Esophagus squamous epithelium (tissue), 5 donors: ENCODE data around the gene EIF3F. TPM values are rescaled to one million over a fixed set of nuclear protein-coding genes. Genes with fewer than 3 reads are reported as not detected.
A peak's percentile ranks its signal among the peaks of the same experiment; 100 is the strongest.

Source experiments
- DNase-seq: peaks from one replicate; lab custom pipeline; 2025; lab: John Stamatoyannopoulos, UW
- H3K27ac ChIP-seq, 4 donors: fragments of 200-600 bp; sonication (generic); one replicate each; pipeline ENCODE4 v1.5.1; 2016 to 2019; ENCODE audit warnings: mild to moderate bottlenecking in 1 of 4
- H3K27me3 ChIP-seq, 4 donors: fragments of 200-600 bp; sonication (generic); 1 replicate in 3 of 4; 2 replicates in 1 of 4; pipeline versions ENCODE4 v1.5.1 to v1.6.0; 2017 to 2021; ENCODE audit warnings: antibody characterized with exemption in 1 of 4
- H3K36me3 ChIP-seq, 3 donors: fragments of 200-600 bp; sonication (generic); one replicate each; pipeline ENCODE4 v1.5.1; 2016 to 2019
- H3K4me1 ChIP-seq, 3 donors: fragments of 200-600 bp; sonication (generic); one replicate each; pipeline ENCODE4 v1.5.1; 2017 to 2019
- H3K4me3 ChIP-seq, 4 donors: fragments of 200-600 bp; sonication (generic); 1 replicate in 3 of 4; 2 replicates in 1 of 4; pipeline ENCODE4 v1.5.1; 2016 to 2019; ENCODE audit warnings: mild to moderate bottlenecking in 2 of 4, moderate library complexity in 1 of 4
- H3K9me3 ChIP-seq, 3 donors: fragments of 200-600 bp; sonication (generic); one replicate each; pipeline ENCODE4 v1.5.1; 2016 to 2019
- POLR2A ChIP-seq, 4 donors: fragments of 450-650 bp; IDR thresholded peaks; one replicate each; pipeline ENCODE4 v1.6.1; 2017; ENCODE audit warnings: antibody characterized with exemption in 4 of 4, mild to moderate bottlenecking in 4 of 4, moderate library complexity in 3 of 4
- WGBS, 2 donors: methylation state at CpG; one replicate each; pipeline ENCODE4 v1.1.5; 2018; 5-methylcytosine and 5-hydroxymethylcytosine counted together
- intact Hi-C: fragments of 100-400 bp; cut with DNase I; formaldehyde crosslinking; loops from one replicate; pipeline ENCODE4 v1.15.0; 2022
- total RNA-seq, 4 donors: library from RNA; depleted of rRNA; stranded (reverse); fragments of >200 nt; gene quantifications; one replicate each; pipeline ENCODE4 v1.1.0, GENCODE V29; 2016
- TF ChIP-seq, protein P1 (sequence below), 6 experiments: fragments of 450-650 bp in 4 of 6; fragments of 200-600 bp in 2 of 6; sonication (generic) in 2 of 6; IDR thresholded peaks; one replicate each; pipeline ENCODE4 v1.5.1; 2016 to 2019; ENCODE audit warnings: antibody characterized with exemption in 6 of 6, mild to moderate bottlenecking in 4 of 6, moderate library complexity in 4 of 6
- donor health status: DM: yes; HTN: yes; CAD: no.

EIF3F gene
- total RNA-seq, 4 donors from 2014 or later, result 156 to 237 (median 204) TPM

- no peak for TF ChIP-seq POLR2A (IDR thresholded peaks at IDR 0.05)
- TF ChIP-seq, protein P1, sequence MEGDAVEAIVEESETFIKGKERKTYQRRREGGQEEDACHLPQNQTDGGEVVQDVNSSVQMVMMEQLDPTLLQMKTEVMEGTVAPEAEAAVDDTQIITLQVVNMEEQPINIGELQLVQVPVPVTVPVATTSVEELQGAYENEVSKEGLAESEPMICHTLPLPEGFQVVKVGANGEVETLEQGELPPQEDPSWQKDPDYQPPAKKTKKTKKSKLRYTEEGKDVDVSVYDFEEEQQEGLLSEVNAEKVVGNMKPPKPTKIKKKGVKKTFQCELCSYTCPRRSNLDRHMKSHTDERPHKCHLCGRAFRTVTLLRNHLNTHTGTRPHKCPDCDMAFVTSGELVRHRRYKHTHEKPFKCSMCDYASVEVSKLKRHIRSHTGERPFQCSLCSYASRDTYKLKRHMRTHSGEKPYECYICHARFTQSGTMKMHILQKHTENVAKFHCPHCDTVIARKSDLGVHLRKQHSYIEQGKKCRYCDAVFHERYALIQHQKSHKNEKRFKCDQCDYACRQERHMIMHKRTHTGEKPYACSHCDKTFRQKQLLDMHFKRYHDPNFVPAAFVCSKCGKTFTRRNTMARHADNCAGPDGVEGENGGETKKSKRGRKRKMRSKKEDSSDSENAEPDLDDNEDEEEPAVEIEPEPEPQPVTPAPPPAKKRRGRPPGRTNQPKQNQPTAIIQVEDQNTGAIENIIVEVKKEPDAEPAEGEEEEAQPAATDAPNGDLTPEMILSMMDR (IDR thresholded peaks at IDR 0.05), result peak; percentile 22 to 78 (median 72)
- H3K4me1 ChIP-seq, result no peaks in the 10 kb centered on the region
- DNase-seq, result no peak
- no peaks in the 10 kb centered on the region for H3K27me3 ChIP-seq
- no peak overlapping the region for H3K27ac ChIP-seq
- H3K4me3 ChIP-seq, result no peak overlapping the region
- no peaks in the 10 kb centered on the region for H3K36me3 ChIP-seq
- no peaks in the 10 kb centered on the region for H3K9me3 ChIP-seq
- intact Hi-C loops, result loop anchor here (5.0 kb wide), 1 partner anchor 86 kb away; no protein-coding TSS in a partner anchor
Measured at GRCh38 chr11:8006349-8006977, 19.3 kb downstream of the EIF3F start.

GRCh38 chr11:8008212-8008611 is 21.1 kb downstream of the EIF3F start:
- TF ChIP-seq, protein P1 (IDR thresholded peaks at IDR 0.05), result no peak
- no peak for TF ChIP-seq POLR2A (IDR thresholded peaks at IDR 0.05)
- 29 to 57% methylated on average over 3 to 4 of the region's 4 CpGs for WGBS, 2 donors
- Histone ChIP-seq H3K9me3 (no peaks in the 10 kb centered on the region), H3K36me3 (no peaks in the 10 kb centered on the region), H3K27ac (no peak overlapping the region), H3K4me3 (no peak overlapping the region), H3K4me1 (no peaks in the 10 kb centered on the region), H3K27me3 (no peaks in the 10 kb centered on the region)
- no peak for DNase-seq
- intact Hi-C loops, result loop anchor here (5.0 kb wide), 1 partner anchor 84 kb away; no protein-coding TSS in a partner anchor

GRCh38 chr11:8009856-8010255 is 22.7 kb downstream of the EIF3F start:
- DNase-seq, result no peak
- intact Hi-C loops, result loop anchor here (5.0 kb wide), 1 partner anchor 82 kb away; no protein-coding TSS in a partner anchor
- Histone ChIP-seq H3K4me1 (no peaks in the 10 kb centered on the region), H3K27me3 (peaks cover 0 to under 1% (median 0%) of the 10 kb centered on the region in 4 donors), H3K4me3 (no peak overlapping the region), H3K27ac (no peak overlapping the region), H3K9me3 (no peaks in the 10 kb centered on the region), H3K36me3 (no peaks in the 10 kb centered on the region)
- TF ChIP-seq, protein P1 (IDR thresholded peaks at IDR 0.05), result no peak
- no peak for TF ChIP-seq POLR2A (IDR thresholded peaks at IDR 0.05)
- 78 to 94% methylated on average over 3 of the region's 3 CpGs for WGBS, 2 donors

GRCh38 chr11:8011371-8011770 is 24.2 kb downstream of the EIF3F start:
- intact Hi-C loops, result no loop called here
- Histone ChIP-seq H3K4me1 (no peaks in the 10 kb centered on the region), H3K9me3 (no peaks in the 10 kb centered on the region), H3K27me3 (peaks cover 0 to 16% (median 0%) of the 10 kb centered on the region in 4 donors), H3K27ac (no peak overlapping the region), H3K36me3 (no peaks in the 10 kb centered on the region), H3K4me3 (no peak overlapping the region)
- no peak for DNase-seq
- no peak for TF ChIP-seq POLR2A (IDR thresholded peaks at IDR 0.05)
- TF ChIP-seq, protein P1 (IDR thresholded peaks at IDR 0.05), result no peak
- 60 to 65% methylated on average over 2 of the region's 2 CpGs for WGBS, 2 donors

- no peaks in the 10 kb centered on the region for H3K36me3 ChIP-seq
- no peak overlapping the region for H3K4me3 ChIP-seq
- peaks cover 0 to 22% (median 0%) of the 10 kb centered on the region in 4 donors for H3K27me3 ChIP-seq
- no peaks in the 10 kb centered on the region for H3K4me1 ChIP-seq
- H3K9me3 ChIP-seq, result no peaks in the 10 kb centered on the region
- no peak overlapping the region for H3K27ac ChIP-seq
- intact Hi-C loops, result no loop called here
- 19 to 37% methylated on average over 2 to 4 of the region's 4 CpGs for WGBS, 2 donors
- no peak for TF ChIP-seq POLR2A (IDR thresholded peaks at IDR 0.05)
- TF ChIP-seq, protein P1 (IDR thresholded peaks at IDR 0.05), result no peak
- DNase-seq, result no peak
Measured at GRCh38 chr11:8011981-8012444, 24.9 kb downstream of the EIF3F start.
